Activated CD4-positive, CD25-positive, alpha-beta regulatory T cell treated with anti-CD3 and anti-CD28 coated beads, Interleukin-2, amount 50 U/mL, for 72 hours (primary cell): ENCODE measurements around the gene APOA1.
"Not testable (repeated sequence)": the region's sequence is repeated elsewhere in the genome, so short reads cannot be mapped to it uniquely, and the experiment has no call there.

Experiments
- DNase-seq: peaks from one replicate; pipeline ENCODE4 v3.0.0; 2021

The APOA1 gene

GRCh38 chr11:116811194-116811593, 26.2 kb downstream of the APOA1 start:
- DNase-seq = no peak

GRCh38 chr11:116808262-116809175, 28.9 kb downstream of the APOA1 start:
- no peak for DNase-seq

GRCh38 chr11:116807601-116808261, 29.7 kb downstream of the APOA1 start:
- DNase-seq = no peak

GRCh38 chr11:116804001-116804400, 33.4 kb downstream of the APOA1 start:
- no peak for DNase-seq

- DNase-seq = not testable (repeated sequence)
Observed at GRCh38 chr11:116801662-116802061, 35.8 kb downstream of the APOA1 start.

GRCh38 chr11:116800610-116801009, 36.8 kb downstream of the APOA1 start:
- DNase-seq = no peak

- no peak for DNase-seq
Observed at GRCh38 chr11:116798368-116798767, 39.1 kb downstream of the APOA1 start.

- DNase-seq = no peak
Observed at GRCh38 chr11:116797816-116798215, 39.6 kb downstream of the APOA1 start.

GRCh38 chr11:116796548-116796947, 40.9 kb downstream of the APOA1 start:
- DNase-seq = no peak

- no peak for DNase-seq
Observed at GRCh38 chr11:116794851-116795250, 42.6 kb downstream of the APOA1 start.

GRCh38 chr11:116793772-116794097, 43.7 kb downstream of the APOA1 start:
- DNase-seq = no peak

- DNase-seq = no peak
Observed at GRCh38 chr11:116792869-116793771, 44.3 kb downstream of the APOA1 start.

GRCh38 chr11:116792144-116792868, 45.1 kb downstream of the APOA1 start:
- no peak for DNase-seq

- no peak for DNase-seq
Observed at GRCh38 chr11:116791813-116792143, 45.6 kb downstream of the APOA1 start, which contains the start of gene APOA5. Gene APOA5 (minus strand): TSS chr11:116791879. CDS start chr11:116791860, 19 bp downstream.

GRCh38 chr11:116791002-116791812, 46.2 kb downstream of the APOA1 start:
- peak; percentile 82 for DNase-seq

GRCh38 chr11:116790167-116791001, 47.0 kb downstream of the APOA1 start:
- no peak for DNase-seq

- no peak for DNase-seq
Observed at GRCh38 chr11:116788975-116789374, 48.4 kb downstream of the APOA1 start.

- DNase-seq = no peak
Observed at GRCh38 chr11:116788534-116788933, 48.9 kb downstream of the APOA1 start.

- DNase-seq = peak; percentile 84
Observed at GRCh38 chr11:116787786-116788486, 49.5 kb downstream of the APOA1 start, which contains the start of gene ZPR1. Gene ZPR1 (minus strand): TSS chr11:116788023. CDS start chr11:116787990, 33 bp downstream.

- no peak for DNase-seq
Observed at GRCh38 chr11:116787436-116787785, 50.0 kb downstream of the APOA1 start.
